GM19328 (cell line): ENCODE data around the gene COLEC11.
"Not testable (repeated sequence)": the region's sequence is repeated elsewhere in the genome, so short reads cannot be mapped to it uniquely, and the experiment has no call there.

Experiments used
- ATAC-seq: cut with Tn5 transposase; IDR thresholded peaks from one replicate; pipeline ENCODE4 v1.9.1; 2021; ENCODE audit warnings: mild to moderate bottlenecking, moderate library complexity; ENCODE audit not compliant: unreplicated experiment

Gene COLEC11

DNA sequence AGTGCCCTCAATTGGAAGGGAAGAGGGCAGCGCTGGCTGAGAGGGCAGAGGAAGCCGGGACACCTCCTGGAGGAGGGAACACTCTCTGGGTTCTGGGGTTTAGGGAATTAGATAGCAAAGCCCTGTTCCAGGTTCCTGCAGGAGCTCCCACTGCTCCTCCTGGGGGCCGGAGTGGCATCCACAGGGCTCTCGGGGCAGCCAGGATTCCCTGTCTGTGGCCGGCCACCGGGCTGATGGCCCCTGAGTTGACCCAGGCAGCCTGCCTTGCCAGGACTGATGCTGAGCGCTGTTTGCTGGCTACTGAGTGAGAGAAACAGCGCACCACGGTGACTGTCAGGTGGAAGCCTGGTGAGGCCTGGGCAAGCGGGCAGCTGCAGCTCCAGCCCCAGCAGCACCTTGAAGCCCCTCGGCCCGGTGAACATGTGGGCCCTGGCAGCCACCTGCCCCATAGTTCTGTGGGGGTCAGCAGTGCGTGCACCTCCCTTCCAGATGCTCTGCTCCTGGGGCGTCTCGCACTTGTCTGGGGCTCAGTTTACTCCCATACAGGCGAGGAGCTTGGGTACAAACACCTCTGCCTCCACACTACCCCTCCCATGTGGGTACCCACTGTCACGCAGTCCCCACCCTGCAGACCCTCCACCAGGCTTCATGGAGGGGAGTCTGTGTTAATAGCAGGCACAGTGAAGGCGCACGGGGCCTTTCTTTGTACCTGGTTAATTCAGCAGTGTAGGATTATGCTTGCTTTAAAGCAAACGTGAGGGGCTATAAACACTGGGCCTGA, 55.4 kb downstream of the COLEC11 start:
- no peak for ATAC-seq

GRCh38 chr2:3651691-3652648, 57.1 kb downstream of the COLEC11 start:
- ATAC-seq, result peak; percentile 75

DNA sequence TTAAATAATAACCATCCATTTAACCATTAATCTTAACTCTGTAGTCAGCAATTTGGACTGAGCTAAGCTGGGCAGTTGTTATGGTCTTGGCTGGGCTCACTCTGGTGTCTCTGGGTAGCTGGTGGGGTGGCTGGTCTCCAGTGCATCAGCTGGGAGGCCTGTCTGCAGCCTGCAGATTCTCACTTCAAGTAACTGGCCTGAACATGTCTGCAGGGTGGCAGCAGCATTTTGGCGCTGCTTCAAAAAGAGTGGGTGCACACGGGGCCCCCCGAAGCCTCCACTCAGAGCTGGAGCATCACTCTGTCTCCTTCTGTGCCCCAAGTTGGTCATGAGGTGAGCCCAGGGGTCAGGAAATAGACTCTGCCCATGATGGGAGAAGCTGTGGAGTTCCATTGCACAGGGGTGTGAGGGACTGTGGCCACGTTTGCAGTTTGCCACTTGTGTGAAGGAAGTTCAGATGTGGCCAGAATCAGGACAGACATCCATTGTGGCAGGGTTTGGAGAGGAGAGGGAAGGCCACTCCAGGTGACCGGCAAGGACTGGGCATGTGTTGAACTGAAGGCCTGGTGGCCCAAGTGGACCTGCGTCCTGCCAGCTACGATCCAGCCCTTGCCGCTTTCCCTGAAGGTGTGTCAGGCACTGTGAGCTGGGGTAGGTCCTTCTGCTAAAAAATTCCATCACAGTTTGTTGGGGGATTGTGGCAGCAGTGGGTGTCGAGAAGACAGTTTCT, 58.1 kb downstream of the COLEC11 start:
- no peak for ATAC-seq

GRCh38 chr2:3654011-3654410, 59.1 kb downstream of the COLEC11 start:
- ATAC-seq, result no peak

- no peak for ATAC-seq
These were observed 59.8 kb downstream of the COLEC11 start for GRCh38 chr2:3654531-3655225.

DNA sequence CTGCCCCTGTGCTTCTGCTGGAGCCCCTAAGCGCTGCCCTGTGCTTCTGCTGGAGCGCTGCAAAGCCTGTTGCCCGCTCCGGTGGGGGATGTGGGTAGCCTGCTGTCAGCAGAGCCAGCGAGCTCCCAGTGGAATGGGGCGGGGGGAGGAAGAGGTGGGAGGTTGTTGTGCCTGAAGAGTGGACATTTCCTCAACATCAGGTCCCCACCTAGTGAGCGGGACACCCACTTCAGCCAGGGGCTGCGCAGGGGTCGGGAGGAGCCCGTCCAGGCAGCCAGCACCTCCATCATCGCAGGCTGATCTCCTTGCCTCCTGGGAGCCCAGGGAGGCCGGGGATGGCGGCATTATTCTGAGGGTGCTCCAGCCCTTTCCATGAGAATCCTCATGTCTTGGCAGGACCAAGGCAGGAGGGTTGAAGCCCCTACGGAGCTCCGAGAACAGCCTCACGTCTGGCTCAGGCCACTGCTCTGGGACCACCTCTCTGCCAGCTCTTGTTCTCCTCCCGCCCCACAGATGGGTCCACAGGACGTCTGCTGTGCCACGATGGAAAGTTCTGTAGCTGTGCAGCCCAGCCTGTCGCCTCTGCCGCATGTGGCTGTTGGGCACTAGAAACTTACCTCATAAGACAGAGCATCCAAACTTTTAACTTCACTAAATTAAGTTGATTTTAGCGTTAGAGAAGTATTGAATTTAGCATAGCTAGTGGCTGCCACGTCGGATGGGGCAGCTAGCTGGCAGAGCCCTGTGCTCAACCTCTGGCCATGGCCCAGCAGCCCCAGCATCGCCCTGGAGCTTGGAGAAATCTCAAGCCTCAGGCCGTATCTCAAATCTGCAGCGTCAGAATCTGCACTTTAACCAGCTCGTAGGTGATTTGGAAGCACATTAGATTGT, 61.2 kb downstream of the COLEC11 start:
- no peak for ATAC-seq

DNA sequence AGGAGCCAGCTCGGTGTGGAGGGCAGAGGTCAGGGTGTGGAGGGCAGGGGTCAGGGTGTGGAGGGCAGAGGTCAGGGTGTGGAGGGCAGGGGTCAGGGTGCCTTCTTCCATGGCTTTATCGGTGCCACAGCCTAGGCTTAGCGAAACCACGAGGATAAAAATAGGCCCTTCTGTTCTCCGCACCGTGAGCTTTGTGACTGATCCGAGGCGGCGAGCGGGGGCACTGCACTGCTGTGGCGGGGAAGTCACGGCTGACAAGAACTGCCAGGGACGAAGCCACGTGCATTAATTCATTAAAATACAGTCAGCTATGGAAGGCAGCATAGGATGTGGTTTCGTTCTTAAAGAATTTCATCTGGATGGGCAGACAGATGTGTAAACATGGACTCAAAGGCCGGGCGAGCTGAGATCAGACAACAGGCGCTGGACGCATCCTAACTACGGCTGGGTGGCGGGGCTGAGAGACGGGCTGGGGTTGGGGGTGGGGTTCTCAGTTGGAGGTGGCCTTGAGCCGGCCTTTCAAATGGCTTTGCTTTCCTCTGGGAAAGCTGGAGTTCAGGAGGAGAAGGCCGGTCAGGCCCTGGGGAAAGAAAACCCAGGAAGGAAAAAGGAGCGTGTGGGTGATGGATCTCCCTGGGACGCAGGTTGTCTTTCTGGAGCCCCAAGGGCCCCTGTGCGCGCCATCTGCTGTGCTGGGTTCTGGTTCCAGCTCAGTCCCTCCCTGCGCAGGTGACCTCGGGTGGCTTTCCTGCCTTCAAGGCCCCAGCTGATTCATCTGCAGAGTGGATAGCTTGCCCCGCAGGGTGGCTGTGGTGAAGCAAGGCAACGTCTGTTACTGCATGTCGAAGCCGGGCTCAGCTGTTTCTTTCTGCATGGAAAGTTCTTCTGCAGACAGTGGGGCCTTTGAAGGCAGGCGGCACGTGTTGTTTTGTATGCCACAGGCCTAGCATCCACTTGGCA, 62.1 kb downstream of the COLEC11 start:
- no peak for ATAC-seq

DNA sequence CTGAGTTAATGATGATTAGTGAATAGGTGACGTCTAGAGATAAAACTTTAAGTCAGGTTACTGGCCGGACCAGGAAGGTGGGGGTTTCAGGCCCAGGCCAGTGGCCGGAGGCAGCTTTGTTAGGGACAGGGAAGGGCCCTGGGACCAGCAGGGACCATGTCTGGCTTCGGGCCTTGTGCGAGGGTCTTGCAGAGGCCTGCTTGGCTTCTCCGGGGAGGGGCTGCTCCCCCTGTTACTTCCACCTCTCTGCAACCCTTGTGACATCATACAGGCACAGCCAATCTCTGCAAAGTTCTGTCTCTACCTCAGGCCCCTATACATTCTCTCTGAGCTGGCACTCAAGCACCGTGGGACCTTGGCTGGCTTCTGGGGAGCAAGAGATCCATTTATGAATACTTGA, 63.0 kb downstream of the COLEC11 start, which contains the start of gene ALLC:
TSS of gene ALLC (plus strand) at position 320 of the 400 bp plus-strand sequence. CDS start 12,958 bp downstream, outside the sequence.
- no peak for ATAC-seq

GRCh38 chr2:3659447-3660432, 64.8 kb downstream of the COLEC11 start:
- no peak for ATAC-seq

DNA sequence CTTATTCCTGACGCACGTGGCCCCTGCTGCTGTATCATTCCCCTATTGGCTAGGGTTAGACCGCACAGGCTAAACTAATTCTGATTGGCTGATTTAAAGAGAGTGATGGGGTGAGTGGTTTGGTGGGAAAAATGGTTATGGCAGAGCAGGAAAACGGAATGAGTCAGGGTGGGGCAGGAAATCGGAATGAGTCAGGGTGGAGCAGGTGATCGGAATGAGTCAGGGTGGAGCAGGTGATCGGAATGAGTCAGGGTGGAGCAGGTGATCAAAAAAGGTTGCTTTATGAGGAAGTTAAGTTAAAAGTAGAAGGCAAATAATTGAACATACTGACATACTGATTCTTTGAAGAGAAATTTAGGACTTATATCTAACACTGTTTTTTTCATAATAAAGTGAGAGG, 65.7 kb downstream of the COLEC11 start:
- not testable (repeated sequence) for ATAC-seq

GRCh38 chr2:3661149-3661660, 66.3 kb downstream of the COLEC11 start:
- ATAC-seq, result no peak

DNA sequence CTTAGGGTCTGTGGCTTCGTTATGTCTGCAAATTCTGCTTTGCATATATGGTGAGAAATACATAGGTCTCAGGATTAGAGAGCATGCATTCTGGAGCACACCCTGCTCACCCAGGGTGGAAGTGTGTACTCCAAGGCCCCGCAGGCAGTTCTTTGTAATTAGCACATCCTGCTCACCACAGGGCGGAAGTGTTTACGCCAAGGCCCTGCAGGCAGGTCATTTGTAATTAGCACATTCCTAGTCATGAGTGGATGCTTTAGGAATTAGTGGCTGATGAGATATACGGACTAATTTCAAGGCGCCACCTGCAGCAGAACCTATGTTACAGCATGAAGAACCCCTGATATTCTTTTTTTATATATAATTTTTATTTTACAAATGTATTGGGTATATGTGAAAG, 67.3 kb downstream of the COLEC11 start:
- no peak for ATAC-seq

DNA sequence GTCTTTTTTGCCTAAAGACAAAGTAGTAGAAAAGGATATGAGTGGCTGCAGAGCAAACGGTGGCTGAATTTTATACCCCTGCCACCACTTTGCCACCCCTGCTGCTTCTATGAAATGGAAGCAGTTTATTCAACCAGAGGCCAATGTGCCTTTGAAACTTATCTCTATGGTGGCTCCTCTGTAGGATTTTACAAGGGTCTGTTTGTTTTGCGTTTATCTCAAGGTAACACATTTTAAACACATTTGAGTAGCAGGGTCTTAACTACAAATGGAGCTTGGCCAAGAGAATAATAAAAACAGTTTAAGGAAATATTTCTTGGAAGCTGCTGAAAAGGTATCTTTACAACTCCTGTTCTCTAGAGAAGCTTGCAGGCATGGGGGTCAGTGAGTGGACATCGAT, 69.2 kb downstream of the COLEC11 start:
- no peak for ATAC-seq

DNA sequence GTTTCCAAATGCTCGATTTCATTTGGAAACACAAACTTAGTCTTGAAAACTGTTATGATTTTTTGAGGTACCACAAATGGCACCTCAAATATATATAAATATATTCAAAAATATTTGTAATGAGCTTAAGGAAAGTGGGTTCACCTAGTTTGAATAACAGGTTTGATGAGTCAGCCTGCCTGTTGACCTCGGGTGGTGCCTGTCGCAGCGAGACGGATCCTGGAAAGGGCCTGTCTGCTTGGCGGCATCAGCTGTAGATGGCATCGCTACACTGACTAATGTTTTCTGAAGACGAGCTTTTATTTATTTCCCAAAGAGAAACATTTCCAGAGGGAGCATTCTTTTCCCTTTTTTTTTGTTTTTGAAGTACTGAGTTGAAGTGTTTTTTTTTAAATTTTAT, 70.0 kb downstream of the COLEC11 start:
- ATAC-seq, result no peak

GRCh38 chr2:3665886-3666612, 71.1 kb downstream of the COLEC11 start:
- ATAC-seq, result no peak

GRCh38 chr2:3666613-3666975, 71.7 kb downstream of the COLEC11 start:
- ATAC-seq, result no peak
